Psoas muscle (tissue), 8 donors: ENCODE data around the gene SLC22A3. TPM values are rescaled to one million over a fixed set of nuclear protein-coding genes. Genes with fewer than 3 reads are reported as not detected.

Experiments
- ATAC-seq, 4 donors: fragments of 200-7000 bp; cut with Tn5 transposase; one replicate each; pipeline ENCODE4 v1.9.1; 2020; ENCODE audit warnings: moderate library complexity in 3 of 4, mild to moderate bottlenecking in 2 of 4
- DNase-seq, 2 donors: peaks; one replicate each; pipeline ENCODE4 v3.0.0-alpha.2; 2020
- H3K27ac ChIP-seq: fragments of 200-600 bp; one replicate; pipeline ENCODE4 v1.8.0; 2022
- H3K27me3 ChIP-seq, 3 donors: fragments of 200-600 bp in 1 of 3; one replicate each; pipeline versions ENCODE4 v1.6.1 to v1.8.0; 2013 to 2022; ENCODE audit warnings: low read length in 2 of 3, mild to moderate bottlenecking in 2 of 3, moderate library complexity in 1 of 3; ENCODE audit not compliant: insufficient read depth in 3 of 3
- H3K36me3 ChIP-seq, 2 donors: fragments of 200-600 bp in 1 of 2; one replicate each; pipeline versions ENCODE4 v1.6.1 to v1.8.0; 2013 to 2022; ENCODE audit warnings: low read depth in 1 of 2, mild to moderate bottlenecking in 1 of 2, moderate library complexity in 1 of 2; ENCODE audit not compliant: insufficient read depth in 1 of 2
- H3K4me1 ChIP-seq: fragments of 200-600 bp; one replicate; pipeline ENCODE4 v1.8.0; 2022
- H3K4me3 ChIP-seq: fragments of 200-600 bp; one replicate; pipeline ENCODE4 v1.8.0; 2022; ENCODE audit warnings: mild to moderate bottlenecking
- H3K9me3 ChIP-seq: fragments of 200-600 bp; one replicate; pipeline ENCODE4 v1.8.0; 2022
- WGBS, 3 donors: extraction: QIAGEN DNeasy Blood & Tissue Kit; methylation state at CpG; one replicate each; pipeline versions ENCODE4 v1.1.6 to v1.1.7; 2013; 5-methylcytosine and 5-hydroxymethylcytosine counted together
- intact Hi-C, 2 donors: fragments of 100-400 bp; cut with DNase I; formaldehyde crosslinking; loops; one replicate each; pipeline versions ENCODE4 v1.11.0 to v1.14.2; 2022
- polyA plus RNA-seq, 3 donors: library from polyadenylated mRNA; stranded (reverse); fragments of 200-250 nt; gene quantifications; one replicate each; pipeline ENCODE4 v1.2.3, GENCODE V29; 2013
- total RNA-seq, 4 donors: library from RNA; stranded (reverse); fragmentation: NEBNext Ultra II Directional in 2 of 4; extraction: Animal tissue kit (Norgen Biotek cat#: 25700) in 2 of 4; gene quantifications; one replicate each; pipeline versions ENCODE4 v1.2.1 to v1.2.4, GENCODE V29; 2021 to 2023
- TF ChIP-seq, protein P1 (sequence below): fragments of 200-600 bp; IDR thresholded peaks from one replicate; pipeline ENCODE4 v1.8.0; 2022; ENCODE audit warnings: antibody characterized with exemption
- donor health status: healthy with polysubstance abuse.
- donor health status: DM: no; HTN: no; CAD: no; lungs with moderate emphysema.
- donor health status: Bipolar disorder and iron deficiency.
- donor health status: healthy.
- donor health status: DM: yes; HTN: yes; CAD: no.
- donor health status: DM: no; HTN: no; CAD: no.
- donor health status: DM: no; HTN: no; CAD: no.
- donor health status: DM: yes; HTN: yes; CAD: no.

SLC22A3 gene
- total and polyA plus RNA-seq, 7 donors: 43.7 to 121 (median 49.5) TPM

DNA sequence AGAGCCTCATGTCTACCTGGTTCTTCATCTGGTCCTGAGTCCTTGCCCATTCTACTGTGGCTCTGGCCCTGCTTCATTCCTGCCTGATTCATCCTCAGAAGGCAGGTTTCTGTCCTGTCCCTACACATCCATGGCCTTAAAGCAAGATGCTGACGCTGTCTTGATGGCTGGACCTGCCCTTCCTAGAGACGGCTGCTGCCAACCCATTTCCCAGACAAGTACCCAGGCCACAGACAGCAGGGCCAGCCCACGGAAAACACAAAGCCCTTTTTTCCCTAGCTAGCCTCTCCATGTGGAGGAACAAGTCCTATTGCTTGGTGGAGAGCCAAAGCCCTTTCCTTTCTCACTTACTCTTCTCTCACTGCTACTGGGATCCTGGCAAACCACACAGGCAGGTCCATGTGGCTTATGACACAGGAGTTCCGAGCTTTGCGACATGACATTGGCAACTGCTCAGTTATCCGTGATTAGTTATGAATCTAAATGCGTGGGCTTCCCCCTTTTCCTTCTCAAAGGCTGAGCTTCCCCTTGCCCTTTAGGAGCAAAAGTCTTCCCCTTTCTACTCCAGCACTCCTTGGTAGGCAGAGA, 72.9 kb downstream of the SLC22A3 start:
- Histone ChIP-seq H3K4me1 (no peaks in the 10 kb centered on the region), H3K27ac (no peak overlapping the region), H3K9me3 (no peaks in the 10 kb centered on the region), H3K27me3 (no peaks in the 10 kb centered on the region), H3K4me3 (no peak overlapping the region), H3K36me3 (peaks cover 0 to 7% of the 10 kb centered on the region in 2 donors)
- intact Hi-C loops: no loop called here
- TF ChIP-seq, protein P1, sequence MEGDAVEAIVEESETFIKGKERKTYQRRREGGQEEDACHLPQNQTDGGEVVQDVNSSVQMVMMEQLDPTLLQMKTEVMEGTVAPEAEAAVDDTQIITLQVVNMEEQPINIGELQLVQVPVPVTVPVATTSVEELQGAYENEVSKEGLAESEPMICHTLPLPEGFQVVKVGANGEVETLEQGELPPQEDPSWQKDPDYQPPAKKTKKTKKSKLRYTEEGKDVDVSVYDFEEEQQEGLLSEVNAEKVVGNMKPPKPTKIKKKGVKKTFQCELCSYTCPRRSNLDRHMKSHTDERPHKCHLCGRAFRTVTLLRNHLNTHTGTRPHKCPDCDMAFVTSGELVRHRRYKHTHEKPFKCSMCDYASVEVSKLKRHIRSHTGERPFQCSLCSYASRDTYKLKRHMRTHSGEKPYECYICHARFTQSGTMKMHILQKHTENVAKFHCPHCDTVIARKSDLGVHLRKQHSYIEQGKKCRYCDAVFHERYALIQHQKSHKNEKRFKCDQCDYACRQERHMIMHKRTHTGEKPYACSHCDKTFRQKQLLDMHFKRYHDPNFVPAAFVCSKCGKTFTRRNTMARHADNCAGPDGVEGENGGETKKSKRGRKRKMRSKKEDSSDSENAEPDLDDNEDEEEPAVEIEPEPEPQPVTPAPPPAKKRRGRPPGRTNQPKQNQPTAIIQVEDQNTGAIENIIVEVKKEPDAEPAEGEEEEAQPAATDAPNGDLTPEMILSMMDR: no peak
- WGBS, 3 donors: 70 to 84% (median 75%) methylated on average over 7 of the region's 7 CpGs
- DNase-seq (peak in 1 of 2 donors; percentile 24), ATAC-seq (peak in 2 of 4 donors; percentile 23 to 24)

DNA sequence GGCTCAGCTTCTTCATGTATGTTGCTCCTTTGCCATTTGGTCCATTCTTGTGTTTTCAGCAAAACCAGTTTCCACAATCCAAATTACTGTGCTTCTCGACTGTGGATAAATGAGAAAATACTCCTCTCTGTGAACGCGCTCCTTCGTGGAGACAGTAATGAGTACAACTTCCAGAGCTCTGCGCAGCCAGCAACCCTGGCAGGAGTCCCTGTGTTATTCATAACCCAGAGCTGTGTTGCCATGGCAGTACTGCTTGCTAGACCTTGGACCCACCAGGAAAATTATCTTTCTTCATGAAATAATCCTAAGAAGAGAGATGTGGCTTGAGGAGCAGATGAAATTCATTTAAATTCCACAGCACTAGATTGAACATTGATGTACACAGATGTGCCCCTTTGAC, 73.7 kb downstream of the SLC22A3 start:
- H3K4me3 ChIP-seq: no peak overlapping the region
- H3K4me1 ChIP-seq: no peaks in the 10 kb centered on the region
- H3K36me3 ChIP-seq: peaks cover 0 to 7% of the 10 kb centered on the region in 2 donors
- DNase-seq (peak in 1 of 2 donors; percentile 58), ATAC-seq (peak in 2 of 4 donors; percentile 36 to 41)
- no peaks in the 10 kb centered on the region for H3K9me3 ChIP-seq
- H3K27ac ChIP-seq: no peak overlapping the region
- intact Hi-C loops: no loop called here
- TF ChIP-seq, protein P1: no peak
- no peaks in the 10 kb centered on the region for H3K27me3 ChIP-seq
- WGBS, 3 donors: 35 to 46% (median 43%) methylated on average over 5 of the region's 5 CpGs

DNA sequence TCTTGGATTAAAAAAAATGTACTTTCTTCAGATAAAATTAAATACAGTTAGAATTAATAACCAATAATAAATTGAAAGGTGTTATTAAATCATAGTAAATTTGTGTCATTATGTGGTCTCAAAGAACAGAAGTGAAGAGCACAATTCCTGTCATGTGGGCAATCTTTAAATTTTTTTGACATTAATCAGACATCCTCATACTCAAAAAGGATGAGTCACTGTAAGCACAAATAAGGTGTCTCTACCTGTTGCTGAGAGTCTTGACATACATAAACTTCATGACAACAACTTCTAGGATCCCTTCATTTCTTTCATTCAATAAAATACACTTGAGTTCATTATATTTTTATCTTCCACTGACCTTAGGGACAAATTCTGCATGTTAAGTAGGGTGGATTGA, 76.1 kb downstream of the SLC22A3 start:
- Histone ChIP-seq H3K4me1 (peaks cover 10% of the 10 kb centered on the region), H3K9me3 (no peaks in the 10 kb centered on the region), H3K4me3 (no peak overlapping the region), H3K27ac (no peak overlapping the region), H3K27me3 (no peaks in the 10 kb centered on the region), H3K36me3 (peaks cover 0 to 7% of the 10 kb centered on the region in 2 donors)
- intact Hi-C loops: no loop called here
- no peak for DNase-seq
- TF ChIP-seq, protein P1: no peak
- no peak for ATAC-seq

DNA sequence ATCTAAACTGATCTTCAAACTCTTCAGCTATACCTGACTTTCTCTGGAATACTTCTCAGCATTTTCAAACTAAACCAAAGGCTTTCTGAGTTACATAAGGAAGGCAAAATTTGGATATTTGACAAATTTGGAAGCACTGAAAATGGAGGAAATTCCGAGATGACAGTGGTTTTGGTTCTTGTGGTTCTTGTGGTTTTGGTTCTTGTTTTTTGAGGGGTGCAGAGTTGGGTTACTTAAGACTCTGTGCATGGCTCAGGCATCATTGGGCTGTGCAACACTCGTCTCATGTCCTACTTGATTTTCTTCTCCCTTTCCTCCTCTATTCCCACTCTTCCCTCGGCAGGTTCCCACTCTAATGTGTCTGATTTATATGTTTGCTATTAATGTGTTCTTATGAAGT, 78.0 kb downstream of the SLC22A3 start:
- Histone ChIP-seq H3K36me3 (peaks cover 0 to 7% of the 10 kb centered on the region in 2 donors), H3K4me3 (no peak overlapping the region), H3K27me3 (no peaks in the 10 kb centered on the region), H3K4me1 (peaks cover 17% of the 10 kb centered on the region), H3K9me3 (no peaks in the 10 kb centered on the region), H3K27ac (no peak overlapping the region)
- no peak for ATAC-seq
- WGBS, 3 donors: 89 to 92% (median 90%) methylated on average over 3 of the region's 3 CpGs
- TF ChIP-seq, protein P1: no peak
- intact Hi-C loops: no loop called here
- no peak for DNase-seq
